ENCODE results near the gene LOXHD1. TPM values are rescaled to one million over a fixed set of nuclear protein-coding genes. Genes with fewer than 3 reads are reported as not detected.

Gene LOXHD1
- total RNA-seq, 2 donors from 2014 or later, result 0.27 to 5.5 TPM

GRCh38 chr18:46555213-46555612 is 101.8 kb downstream of the LOXHD1 start:
- H3K4me1 ChIP-seq (ENCODE audit: control insufficient read depth in 1 of 2, low read depth in 2 of 2), result no peaks in the 10 kb centered on the region
- no peak overlapping the region for H3K27ac ChIP-seq
- no peak overlapping the region for H3K4me3 ChIP-seq
- no peak for ATAC-seq (ENCODE audit: insufficient number of reproducible peaks, low FRiP score, low read depth)
- no peak for DNase-seq (ENCODE audit: low spot score)
- no peak for TF ChIP-seq CTCF (IDR thresholded peaks at IDR 0.05)
- H3K9me3 ChIP-seq, result no peaks in the 10 kb centered on the region
- no peaks in the 10 kb centered on the region for H3K36me3 ChIP-seq
- no peaks in the 10 kb centered on the region for H3K27me3 ChIP-seq (replicated peaks; ENCODE audit: insufficient read depth)

- H3K36me3 ChIP-seq, result no peaks in the 10 kb centered on the region
- no peaks in the 10 kb centered on the region for H3K4me1 ChIP-seq (ENCODE audit: control insufficient read depth in 1 of 2, low read depth in 2 of 2)
- ATAC-seq (ENCODE audit: insufficient number of reproducible peaks, low FRiP score, low read depth) (no peak), DNase-seq (ENCODE audit: low spot score) (no peak)
- TF ChIP-seq CTCF (IDR thresholded peaks at IDR 0.05), result no peak
- H3K9me3 ChIP-seq, result no peaks in the 10 kb centered on the region
- no peak overlapping the region for H3K4me3 ChIP-seq
- no peak overlapping the region for H3K27ac ChIP-seq
- no peaks in the 10 kb centered on the region for H3K27me3 ChIP-seq (replicated peaks; ENCODE audit: insufficient read depth)
These were observed 102.5 kb downstream of the LOXHD1 start for GRCh38 chr18:46554406-46555080.

GRCh38 chr18:46550609-46551008 is 106.4 kb downstream of the LOXHD1 start:
- no peak overlapping the region for H3K4me3 ChIP-seq
- TF ChIP-seq CTCF (IDR thresholded peaks at IDR 0.05), result no peak
- no peak for ATAC-seq (ENCODE audit: insufficient number of reproducible peaks, low FRiP score, low read depth)

GRCh38 chr18:46547520-46547919 is 109.5 kb downstream of the LOXHD1 start:
- no peak for ATAC-seq (ENCODE audit: insufficient number of reproducible peaks, low FRiP score, low read depth)

More at GRCh38 chr18:46550609-46551008, 106.4 kb downstream of the LOXHD1 start:
- Histone ChIP-seq H3K27ac (no peak overlapping the region), H3K36me3 (no peaks in the 10 kb centered on the region), H3K27me3 (replicated peaks; ENCODE audit: insufficient read depth) (no peaks in the 10 kb centered on the region), H3K9me3 (no peaks in the 10 kb centered on the region), H3K4me1 (ENCODE audit: control insufficient read depth in 1 of 2, low read depth in 2 of 2) (no peaks in the 10 kb centered on the region)
- no peak for DNase-seq (ENCODE audit: low spot score)

DNA sequence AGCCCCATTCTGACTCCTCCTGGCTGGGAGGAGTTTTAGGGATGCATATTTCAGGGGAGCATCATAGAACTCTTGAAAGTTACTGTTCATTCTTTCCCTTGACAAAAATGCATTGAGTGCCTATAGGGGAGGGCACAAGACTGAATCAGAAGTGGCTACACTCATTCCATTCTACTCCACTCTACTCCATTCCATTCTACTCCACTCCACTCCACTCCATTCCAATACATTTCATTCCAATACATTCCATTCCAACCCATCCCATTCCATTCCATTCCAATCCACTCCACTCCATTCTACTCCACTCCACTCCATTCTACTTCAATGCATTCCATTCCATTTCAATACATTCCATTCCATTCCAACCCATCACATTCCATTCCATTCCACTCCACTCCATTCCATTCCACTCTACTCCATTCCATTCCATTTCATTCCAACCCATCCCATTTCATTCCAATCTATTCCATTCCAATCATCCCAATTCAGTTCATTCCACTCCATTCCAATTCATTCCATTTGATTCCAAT is 110.8 kb downstream of the LOXHD1 start:
- no peak for TF ChIP-seq CTCF (IDR thresholded peaks at IDR 0.05)
- H3K36me3 ChIP-seq, result no peaks in the 10 kb centered on the region
- H3K27ac ChIP-seq, result no peak overlapping the region
- no peaks in the 10 kb centered on the region for H3K4me1 ChIP-seq (ENCODE audit: control insufficient read depth in 1 of 2, low read depth in 2 of 2)
- no peaks in the 10 kb centered on the region for H3K9me3 ChIP-seq
- no peak for DNase-seq (ENCODE audit: low spot score)
- no peak for ATAC-seq (ENCODE audit: insufficient number of reproducible peaks, low FRiP score, low read depth)
- no peaks in the 10 kb centered on the region for H3K27me3 ChIP-seq (replicated peaks; ENCODE audit: insufficient read depth)
- no peak overlapping the region for H3K4me3 ChIP-seq

More at GRCh38 chr18:46547520-46547919, 109.5 kb downstream of the LOXHD1 start:
- no peak for DNase-seq (ENCODE audit: low spot score)
- Histone ChIP-seq H3K4me3 (no peak overlapping the region), H3K27ac (no peak overlapping the region), H3K27me3 (replicated peaks; ENCODE audit: insufficient read depth) (no peaks in the 10 kb centered on the region), H3K4me1 (ENCODE audit: control insufficient read depth in 1 of 2, low read depth in 2 of 2) (no peaks in the 10 kb centered on the region), H3K36me3 (no peaks in the 10 kb centered on the region), H3K9me3 (no peaks in the 10 kb centered on the region)
- no peak for TF ChIP-seq CTCF (IDR thresholded peaks at IDR 0.05)
